ENCODE results near the gene ZFP57. TPM values are rescaled to one million over a fixed set of nuclear protein-coding genes. Genes with fewer than 3 reads are reported as not detected.
A peak's percentile ranks its signal among the peaks of the same experiment; 100 is the strongest.

ZFP57 gene
- total and polyA plus RNA-seq, 2 experiments from 2014 or later = 0.59 to 0.84 TPM

DNA sequence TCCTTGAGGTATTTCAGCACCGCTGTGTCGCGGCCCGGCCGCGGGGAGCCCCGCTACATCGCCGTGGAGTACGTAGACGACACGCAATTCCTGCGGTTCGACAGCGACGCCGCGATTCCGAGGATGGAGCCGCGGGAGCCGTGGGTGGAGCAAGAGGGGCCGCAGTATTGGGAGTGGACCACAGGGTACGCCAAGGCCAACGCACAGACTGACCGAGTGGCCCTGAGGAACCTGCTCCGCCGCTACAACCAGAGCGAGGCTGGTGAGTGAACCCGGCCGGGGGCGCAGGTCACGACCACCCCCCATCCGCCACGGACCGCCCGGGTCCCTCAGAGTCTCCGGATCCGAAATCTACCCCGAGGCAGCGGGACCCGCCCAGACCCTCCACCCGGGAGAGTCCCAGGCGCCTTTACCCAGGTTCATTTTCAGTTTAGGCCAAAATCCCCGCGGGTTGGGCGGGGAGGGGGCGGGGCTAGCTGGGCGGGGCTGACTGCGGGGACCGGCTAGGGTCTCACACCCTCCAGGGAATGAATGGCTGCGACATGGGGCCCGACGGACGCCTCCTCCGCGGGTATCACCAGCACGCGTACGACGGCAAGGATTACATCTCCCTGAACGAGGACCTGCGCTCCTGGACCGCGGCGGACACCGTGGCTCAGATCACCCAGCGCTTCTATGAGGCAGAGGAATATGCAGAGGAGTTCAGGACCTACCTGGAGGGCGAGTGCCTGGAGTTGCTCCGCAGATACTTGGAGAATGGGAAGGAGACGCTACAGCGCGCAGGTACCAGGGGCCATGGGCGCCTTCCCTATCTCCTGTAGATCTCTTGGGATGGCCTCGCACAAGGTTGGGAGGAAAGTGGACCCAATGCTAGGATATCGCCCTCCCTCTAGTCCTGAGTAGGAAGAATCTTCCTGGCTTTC is 43.0 kb upstream of the ZFP57 start:
- no peaks in the 10 kb centered on the region; the same call in 1 of the 3 replicates for H3K4me1 Mint-ChIP-seq

DNA sequence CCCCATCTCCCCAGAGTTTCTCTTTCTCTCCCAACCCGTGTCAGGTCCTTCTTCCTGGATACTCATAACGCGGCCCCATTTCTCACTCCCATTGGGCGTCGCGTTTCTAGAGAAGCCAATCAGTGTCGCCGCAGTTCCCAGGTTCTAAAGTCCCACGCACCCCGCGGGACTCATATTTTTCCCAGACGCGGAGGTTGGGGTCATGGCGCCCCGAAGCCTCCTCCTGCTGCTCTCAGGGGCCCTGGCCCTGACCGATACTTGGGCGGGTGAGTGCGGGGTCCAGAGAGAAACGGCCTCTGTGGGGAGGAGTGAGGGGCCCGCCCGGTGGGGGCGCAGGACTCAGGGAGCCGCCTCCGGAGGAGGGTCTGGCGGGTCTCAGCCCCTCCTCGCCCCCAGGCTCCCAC is 42.3 kb upstream of the ZFP57 start, which contains the start of gene HLA-F:
Gene HLA-F, plus strand, starts transcription at position 173 of the 404 bp plus-strand sequence. Its CDS starts 30 bp downstream, at position 203.
- no peaks in the 10 kb centered on the region for H3F3A ChIP-seq (replicated peaks; ENCODE audit: low read depth)
- no peaks in the 10 kb centered on the region; the same call in 1 of the 2 replicates for H3K9me2 ChIP-seq (ENCODE audit: insufficient read depth)
- ATAC-seq (peak; percentile 84), DNase-seq (ENCODE audit: low spot score) (peak; percentile 91)
- H3K4me1 Mint-ChIP-seq = no peaks in the 10 kb centered on the region; the same call in 1 of the 3 replicates
- peak within 1 kb of the TSS; percentile 98 for H2AFZ ChIP-seq
- H3K36me3 ChIP-seq (ENCODE audit: insufficient read depth) = no peaks in the 10 kb centered on the region
- no peak within 1 kb of the TSS for H3K27ac ChIP-seq (ENCODE audit: low read depth)
- no peaks in the 10 kb centered on the region for H3K36me3 Mint-ChIP-seq (ENCODE audit: low read depth)
- no peaks in the 10 kb centered on the region for H3K79me2 ChIP-seq (replicated peaks; ENCODE audit: insufficient read depth)
- peak within 1 kb of the TSS; percentile 77 for H3K4me3 Mint-ChIP-seq
- peak within 1 kb of the TSS; percentile 93 for H3K4me2 ChIP-seq
- peak within 1 kb of the TSS; percentile 63 for H3K4me3 ChIP-seq
- no peaks in the 10 kb centered on the region for H3K9me3 Mint-ChIP-seq
- peaks cover 57% of the 10 kb centered on the region for H3K27me3 ChIP-seq (ENCODE audit: insufficient read depth)
- no peak within 1 kb of the TSS for H3K27ac Mint-ChIP-seq
- H3K4me1 ChIP-seq (ENCODE audit: insufficient read depth) = peaks cover 5% of the 10 kb centered on the region; the same call in 1 of the 2 replicates
- peaks cover 47% of the 10 kb centered on the region for H3K27me3 Mint-ChIP-seq (ENCODE audit: insufficient read depth, low read depth, poor library complexity)
- TF ChIP-seq, protein P1, sequence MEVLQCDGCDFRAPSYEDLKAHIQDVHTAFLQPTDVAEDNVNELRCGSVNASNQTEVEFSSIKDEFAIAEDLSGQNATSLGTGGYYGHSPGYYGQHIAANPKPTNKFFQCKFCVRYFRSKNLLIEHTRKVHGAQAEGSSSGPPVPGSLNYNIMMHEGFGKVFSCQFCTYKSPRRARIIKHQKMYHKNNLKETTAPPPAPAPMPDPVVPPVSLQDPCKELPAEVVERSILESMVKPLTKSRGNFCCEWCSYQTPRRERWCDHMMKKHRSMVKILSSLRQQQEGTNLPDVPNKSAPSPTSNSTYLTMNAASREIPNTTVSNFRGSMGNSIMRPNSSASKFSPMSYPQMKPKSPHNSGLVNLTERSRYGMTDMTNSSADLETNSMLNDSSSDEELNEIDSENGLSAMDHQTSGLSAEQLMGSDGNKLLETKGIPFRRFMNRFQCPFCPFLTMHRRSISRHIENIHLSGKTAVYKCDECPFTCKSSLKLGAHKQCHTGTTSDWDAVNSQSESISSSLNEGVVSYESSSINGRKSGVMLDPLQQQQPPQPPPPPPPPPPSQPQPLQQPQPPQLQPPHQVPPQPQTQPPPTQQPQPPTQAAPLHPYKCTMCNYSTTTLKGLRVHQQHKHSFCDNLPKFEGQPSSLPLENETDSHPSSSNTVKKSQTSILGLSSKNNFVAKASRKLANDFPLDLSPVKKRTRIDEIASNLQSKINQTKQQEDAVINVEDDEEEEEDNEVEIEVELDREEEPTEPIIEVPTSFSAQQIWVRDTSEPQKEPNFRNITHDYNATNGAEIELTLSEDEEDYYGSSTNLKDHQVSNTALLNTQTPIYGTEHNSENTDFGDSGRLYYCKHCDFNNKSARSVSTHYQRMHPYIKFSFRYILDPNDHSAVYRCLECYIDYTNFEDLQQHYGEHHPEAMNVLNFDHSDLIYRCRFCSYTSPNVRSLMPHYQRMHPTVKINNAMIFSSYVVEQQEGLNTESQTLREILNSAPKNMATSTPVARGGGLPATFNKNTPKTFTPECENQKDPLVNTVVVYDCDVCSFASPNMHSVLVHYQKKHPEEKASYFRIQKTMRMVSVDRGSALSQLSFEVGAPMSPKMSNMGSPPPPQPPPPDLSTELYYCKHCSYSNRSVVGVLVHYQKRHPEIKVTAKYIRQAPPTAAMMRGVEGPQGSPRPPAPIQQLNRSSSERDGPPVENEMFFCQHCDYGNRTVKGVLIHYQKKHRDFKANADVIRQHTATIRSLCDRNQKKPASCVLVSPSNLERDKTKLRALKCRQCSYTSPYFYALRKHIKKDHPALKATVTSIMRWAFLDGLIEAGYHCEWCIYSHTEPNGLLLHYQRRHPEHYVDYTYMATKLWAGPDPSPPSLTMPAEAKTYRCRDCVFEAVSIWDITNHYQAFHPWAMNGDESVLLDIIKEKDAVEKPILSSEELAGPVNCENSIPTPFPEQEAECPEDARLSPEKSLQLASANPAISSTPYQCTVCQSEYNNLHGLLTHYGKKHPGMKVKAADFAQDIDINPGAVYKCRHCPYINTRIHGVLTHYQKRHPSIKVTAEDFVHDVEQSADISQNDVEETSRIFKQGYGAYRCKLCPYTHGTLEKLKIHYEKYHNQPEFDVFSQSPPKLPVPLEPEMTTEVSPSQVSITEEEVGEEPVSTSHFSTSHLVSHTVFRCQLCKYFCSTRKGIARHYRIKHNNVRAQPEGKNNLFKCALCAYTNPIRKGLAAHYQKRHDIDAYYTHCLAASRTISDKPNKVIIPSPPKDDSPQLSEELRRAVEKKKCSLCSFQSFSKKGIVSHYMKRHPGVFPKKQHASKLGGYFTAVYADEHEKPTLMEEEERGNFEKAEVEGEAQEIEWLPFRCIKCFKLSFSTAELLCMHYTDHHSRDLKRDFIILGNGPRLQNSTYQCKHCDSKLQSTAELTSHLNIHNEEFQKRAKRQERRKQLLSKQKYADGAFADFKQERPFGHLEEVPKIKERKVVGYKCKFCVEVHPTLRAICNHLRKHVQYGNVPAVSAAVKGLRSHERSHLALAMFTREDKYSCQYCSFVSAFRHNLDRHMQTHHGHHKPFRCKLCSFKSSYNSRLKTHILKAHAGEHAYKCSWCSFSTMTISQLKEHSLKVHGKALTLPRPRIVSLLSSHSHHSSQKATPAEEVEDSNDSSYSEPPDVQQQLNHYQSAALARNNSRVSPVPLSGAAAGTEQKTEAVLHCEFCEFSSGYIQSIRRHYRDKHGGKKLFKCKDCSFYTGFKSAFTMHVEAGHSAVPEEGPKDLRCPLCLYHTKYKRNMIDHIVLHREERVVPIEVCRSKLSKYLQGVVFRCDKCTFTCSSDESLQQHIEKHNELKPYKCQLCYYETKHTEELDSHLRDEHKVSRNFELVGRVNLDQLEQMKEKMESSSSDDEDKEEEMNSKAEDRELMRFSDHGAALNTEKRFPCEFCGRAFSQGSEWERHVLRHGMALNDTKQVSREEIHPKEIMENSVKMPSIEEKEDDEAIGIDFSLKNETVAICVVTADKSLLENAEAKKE (CRISPR knock-in tag; IDR thresholded peaks at IDR 0.05) = no peak
- TF ChIP-seq CREB1 (CRISPR knock-in tag; IDR thresholded peaks at IDR 0.05; ENCODE audit: low read depth) = peak; percentile 74; the same call in 1 of the 2 replicates
- H4K20me1 ChIP-seq (replicated peaks; ENCODE audit: insufficient read depth) = no peaks in the 10 kb centered on the region

More for the DNA sequence above, 43.0 kb upstream of the ZFP57 start:
- Histone ChIP-seq H3K4me3 (peak overlapping the region; percentile 63), H4K20me1 (replicated peaks; ENCODE audit: insufficient read depth) (no peaks in the 10 kb centered on the region), H3K27me3 (ENCODE audit: insufficient read depth) (peaks cover 57% of the 10 kb centered on the region), H2AFZ (peak overlapping the region; percentile 98), H3K36me3 (ENCODE audit: insufficient read depth) (no peaks in the 10 kb centered on the region), H3K9me2 (ENCODE audit: insufficient read depth) (no peaks in the 10 kb centered on the region; the same call in 1 of the 2 replicates), H3K4me1 (ENCODE audit: insufficient read depth) (peaks cover 5% of the 10 kb centered on the region; the same call in 1 of the 2 replicates), H3F3A (replicated peaks; ENCODE audit: low read depth) (no peaks in the 10 kb centered on the region), H3K27ac (ENCODE audit: low read depth) (no peak overlapping the region), H3K79me2 (replicated peaks; ENCODE audit: insufficient read depth) (no peaks in the 10 kb centered on the region), H3K4me2 (peak overlapping the region; percentile 93)
- ATAC-seq (peak; percentile 77), DNase-seq (ENCODE audit: low spot score) (peak; percentile 80)
- H3K27ac Mint-ChIP-seq = no peak overlapping the region
- peaks cover 47% of the 10 kb centered on the region for H3K27me3 Mint-ChIP-seq (ENCODE audit: insufficient read depth, low read depth, poor library complexity)
- no peaks in the 10 kb centered on the region for H3K9me3 Mint-ChIP-seq
- peak overlapping the region; percentile 77 for H3K4me3 Mint-ChIP-seq
- TF ChIP-seq EZH2 (IDR thresholded peaks at IDR 0.05; ENCODE audit: low read depth, unreplicated experiment) = peak; percentile 59
- TF ChIP-seq CREB1 (CRISPR knock-in tag; IDR thresholded peaks at IDR 0.05; ENCODE audit: low read depth) = no peak; the same call in 1 of the 2 replicates
- H3K36me3 Mint-ChIP-seq (ENCODE audit: low read depth) = no peaks in the 10 kb centered on the region

Data from GM23338 (cell line).